HepG2 (cell line): Measurements from ENCODE around the gene TMEM108. TPM values are rescaled to one million over a fixed set of nuclear protein-coding genes. Genes with fewer than 3 reads are reported as not detected.

Experiments
- ATAC-seq: fragments of 200-7000 bp; cut with Tn5 transposase; 3 replicates; pipeline ENCODE4 v1.9.1; 2020; ENCODE audit warnings: mild to moderate bottlenecking, moderate library complexity
- BruUV-seq: library from RNA; stranded (reverse); fragments of 400-500 nt; replicated peaks from 2 replicates; lab custom pipeline; 2021; lab: Mats Ljungman, UMichigan
- CTCF ChIA-PET: fragments of 300-600 bp; formaldehyde crosslinking; extraction: SDS; loops from one replicate; lab custom pipeline; 2021; ENCODE audit warnings: low total read pairs, inconsistent platforms, low intra/inter-chr PET ratio; lab: Yijun Ruan, JAX
- POLR2A ChIA-PET: fragments of 350-600 bp; sonication (Branson Sonifier 250); formaldehyde crosslinking; loops from one replicate; lab custom pipeline; 2020; ENCODE audit warnings: antibody characterized with exemption, inconsistent platforms; lab: Yijun Ruan, JAX
- DNase-seq: peaks from one replicate; pipeline ENCODE4 v3.0.0-alpha.2; 2015; ENCODE audit warnings: low spot score
- FAIRE-seq: peaks from 3 replicates; lab custom pipeline; 2011; peaks lifted over from hg19 to GRCh38; lab: Jason Lieb, UNC
- H2AFZ ChIP-seq: one replicate; pipeline ENCODE4 v1.6.1; 2011; ENCODE audit warnings: low read length, inconsistent platforms
- H3K27ac ChIP-seq: fragments of 300-600 bp; 3 replicates; pipeline ENCODE4 v1.8.0; 2011; ENCODE audit warnings: mixed run types, mild to moderate bottlenecking, mixed read lengths, low read length, inconsistent platforms; ENCODE audit not compliant: insufficient read depth; ENCODE audit errors: extremely low read length
- H3K27me3 ChIP-seq, 2 experiments: fragments of 200-600 bp in 1 of 2; 2 replicates in 1 of 2; 3 replicates in 1 of 2; pipeline versions ENCODE4 v1.6.0 to v1.8.0; 2011; ENCODE audit warnings: low read length in 2 of 2, mild to moderate bottlenecking in 2 of 2, moderate library complexity in 2 of 2, inconsistent platforms in 1 of 2; ENCODE audit not compliant: insufficient read depth in 2 of 2, control insufficient read depth in 1 of 2
- H3K36me3 ChIP-seq, 2 experiments: fragments of 200-600 bp in 1 of 2; replicated peaks in 1 of 2; 2 replicates in 1 of 2; 3 replicates in 1 of 2; pipeline versions ENCODE4 v1.5.1 to v1.8.0; 2011; ENCODE audit warnings: low read length in 2 of 2, inconsistent platforms in 1 of 2; ENCODE audit not compliant: insufficient read depth in 2 of 2, control insufficient read depth in 1 of 2
- H3K4me1 ChIP-seq: 2 replicates; pipeline ENCODE4 v1.5.1; 2012; ENCODE audit warnings: low read length, inconsistent platforms; ENCODE audit not compliant: insufficient read depth
- H3K4me2 ChIP-seq: 2 replicates; pipeline ENCODE4 v1.6.0; 2011; ENCODE audit warnings: low read depth, low read length, inconsistent platforms
- H3K4me3 ChIP-seq, 3 experiments: fragments of 200-600 bp in 1 of 3; sonication (generic), shearing (Covaris generic) in 1 of 3; replicated peaks in 1 of 3; 2 replicates each; pipeline ENCODE4 v1.5.1; 2011 to 2016; ENCODE audit warnings: low read length in 3 of 3, inconsistent platforms in 2 of 3, low read depth in 2 of 3, mild to moderate bottlenecking in 2 of 3, control low read depth in 1 of 3, mixed read lengths in 1 of 3; ENCODE audit not compliant: insufficient read depth in 1 of 3
- H3K79me2 ChIP-seq: one replicate; pipeline ENCODE4 v1.6.1; 2011; ENCODE audit warnings: low read length, inconsistent platforms; ENCODE audit not compliant: insufficient read depth
- H3K9ac ChIP-seq: 2 replicates; pipeline ENCODE4 v1.6.0; 2011; ENCODE audit warnings: mild to moderate bottlenecking, low read depth, low read length, inconsistent platforms; ENCODE audit not compliant: insufficient read depth
- H3K9me3 ChIP-seq: 2 replicates; pipeline ENCODE4 v1.5.1; 2012; ENCODE audit warnings: mild to moderate bottlenecking, low read length
- H4K20me1 ChIP-seq: 2 replicates; pipeline ENCODE4 v1.6.0; 2011; ENCODE audit warnings: inconsistent platforms, mild to moderate bottlenecking, low read length, moderate library complexity; ENCODE audit not compliant: insufficient read depth
- ARNT ChIP-seq: fragments of 450-650 bp; IDR thresholded peaks from 2 replicates; pipeline ENCODE4 v1.6.1; 2017
- ESRRA ChIP-seq: sonication (generic); formaldehyde crosslinking; IDR thresholded peaks from 2 replicates; pipeline ENCODE4 v1.5.1; 2020; ENCODE audit warnings: mild to moderate bottlenecking, low read depth, missing genetic modification reagents
- HMGXB4 ChIP-seq, 2 experiments: sonication (generic) in 1 of 2; formaldehyde crosslinking in 1 of 2; IDR thresholded peaks; 2 replicates each; pipeline versions ENCODE4 v1.4.0 to v1.6.1; 2018 to 2020; ENCODE audit warnings: missing genetic modification reagents in 2 of 2, borderline replicate concordance in 1 of 2, low read depth in 1 of 2, mild to moderate bottlenecking in 1 of 2, missing biosample characterization in 1 of 2
- MAF1 ChIP-seq: sonication (generic); formaldehyde crosslinking; IDR thresholded peaks from 2 replicates; pipeline ENCODE4 v1.5.0; 2020; ENCODE audit warnings: missing genetic modification reagents, borderline replicate concordance
- MEIS2 ChIP-seq: sonication (generic); formaldehyde crosslinking; IDR thresholded peaks from 2 replicates; pipeline ENCODE4 v1.9.0; 2021; ENCODE audit warnings: mild to moderate bottlenecking, missing genetic modification reagents
- RBM22 ChIP-seq: fragments of 200-400 bp; formaldehyde crosslinking; optimal IDR thresholded peaks from 2 replicates; pipeline ENCODE3; 2017; ENCODE audit warnings: mild to moderate bottlenecking, low read length, moderate library complexity
- ZNF781 ChIP-seq: sonication (generic); formaldehyde crosslinking; IDR thresholded peaks from 2 replicates; pipeline ENCODE4 v1.5.1; 2020; ENCODE audit warnings: borderline replicate concordance, mild to moderate bottlenecking, missing genetic modification reagents; ENCODE audit errors: not compliant biosample characterization
- WGBS: methylation state at CpG from one replicate; pipeline ENCODE4 v1.1.6; 2017; ENCODE audit warnings: low lambda C conversion rate; 5-methylcytosine and 5-hydroxymethylcytosine counted together
- in situ Hi-C: cut with HindIII; loops from 2 replicates; pipeline ENCODE4 v1.10.0; 2017; ENCODE audit warnings: low pct_unique_long_range_greater_than_20kb; ENCODE audit not compliant: extremely low pct_ligation_motif_present
- intact Hi-C: fragments of 100-400 bp; cut with micrococcal nuclease; formaldehyde crosslinking; loops from one replicate; pipeline ENCODE4 v1.10.0; 2022; ENCODE audit not compliant: unreplicated experiment
- polyA plus RNA-seq, 8 experiments: library from polyadenylated mRNA; depleted of rRNA in 3 of 8; stranded (reverse) in 7 of 8; unstranded in 1 of 8; fragments of >200 nt; fragmentation: Illumina TruSeq in 4 of 8; extraction: Trizol in 4 of 8; gene quantifications; 2 replicates each; pipeline versions ENCODE4 v1.2.1 to v1.2.3, GENCODE V29; 2011 to 2016; ENCODE audit warnings: low read depth in 4 of 8, missing spikeins in 1 of 8, mixed read lengths in 1 of 8; ENCODE audit not compliant: insufficient read depth in 1 of 8
- total RNA-seq, 5 experiments: library from RNA; depleted of rRNA; stranded (reverse); fragments of >200 nt; fragmentation: Illumina TruSeq; extraction: Trizol; gene quantifications; 2 replicates each; pipeline ENCODE4 v1.2.3, GENCODE V29; 2016; ENCODE audit warnings: low read depth in 1 of 5

Gene TMEM108
- total and polyA plus RNA-seq, 2 of the 13 experiments (the other 11 are each of a cell fraction or from before 2014, with no cell fraction given), result not detected

DNA sequence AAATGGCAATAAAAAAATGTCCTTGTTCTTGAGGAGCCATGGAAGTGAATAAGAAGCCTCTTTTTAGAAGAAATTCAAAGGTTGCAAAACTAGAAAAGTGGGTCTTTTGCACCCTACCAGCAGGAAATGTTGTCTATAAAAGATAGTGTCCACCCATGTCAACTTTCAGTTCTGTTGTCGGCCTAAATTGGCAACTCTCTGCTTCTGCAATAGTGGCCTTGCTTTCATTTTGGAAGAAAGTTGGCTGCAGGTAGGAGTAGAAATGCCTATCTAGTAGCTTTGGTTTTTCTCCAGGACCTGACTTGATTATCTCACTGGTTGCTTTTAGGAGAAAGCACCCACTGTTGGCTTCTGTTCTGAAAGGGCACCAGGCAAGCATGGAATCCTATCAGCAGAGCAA lies 85.4 kb downstream of the TMEM108 start:
- CTCF ChIA-PET, result no interaction called here
- no peak for DNase-seq

GRCh38 chr3:133124511-133124910 lies 86.3 kb downstream of the TMEM108 start:
- intact Hi-C loops, result no loop called here
- 8% methylated on average over 6 of the region's 6 CpGs for WGBS
- no peak overlapping the region for H3K27ac ChIP-seq
- H3K4me1 ChIP-seq, result no peaks in the 10 kb centered on the region
- no TSS peak for BruUV-seq
- no peak overlapping the region for H3K4me2 ChIP-seq
- DNase-seq (no peak), FAIRE-seq (no peak), ATAC-seq (no peak)
- ChIA-PET CTCF (no interaction called here), POLR2A (no interaction called here)
- H3K27me3 ChIP-seq, result 0 out of 5 replicates have a peak, but pooled peaks cover 0 to 17% of the 10 kb centered on the region in 2 experiments
- no peak overlapping the region for H2AFZ ChIP-seq
- in situ Hi-C loops, result no loop called here
- no peak overlapping the region for H3K9ac ChIP-seq
- no peaks in the 10 kb centered on the region for H4K20me1 ChIP-seq
- TF ChIP-seq ESRRA (CRISPR knock-in tag) (no peak), MEIS2 (CRISPR knock-in tag) (no peak), RBM22 (no peak)
- no peaks in the 10 kb centered on the region for H3K79me2 ChIP-seq
- H3K9me3 ChIP-seq, result no peaks in the 10 kb centered on the region
- H3K36me3 ChIP-seq, result no peaks in the 10 kb centered on the region
- H3K4me3 ChIP-seq, result no peak overlapping the region

More for the DNA sequence above, 85.4 kb downstream of the TMEM108 start:
- in situ Hi-C loops (no loop called here), intact Hi-C loops (no loop called here)
- no TSS peak for BruUV-seq
- TF ChIP-seq HMGXB4 (CRISPR knock-in tag; IDR thresholded peaks at IDR 0.05; ENCODE audit: borderline replicate concordance in 1 of 2, low read depth in 1 of 2) (no peak), ZNF781 (CRISPR knock-in tag) (no peak), MAF1 (CRISPR knock-in tag) (no peak), ARNT (no peak)
- Histone ChIP-seq H3K27me3 (0 out of 5 replicates have a peak, but pooled peaks cover 0 to 15% of the 10 kb centered on the region in 2 experiments), H2AFZ (no peak overlapping the region), H3K79me2 (no peaks in the 10 kb centered on the region), H3K27ac (no peak overlapping the region), H3K4me2 (no peak overlapping the region), H3K4me3 (no peak overlapping the region), H3K9ac (no peak overlapping the region), H3K4me1 (no peaks in the 10 kb centered on the region), H4K20me1 (no peaks in the 10 kb centered on the region), H3K36me3 (no peaks in the 10 kb centered on the region), H3K9me3 (no peaks in the 10 kb centered on the region)
- 0% methylated on average over 1 of the region's 1 CpG for WGBS
- ATAC-seq (no peak), FAIRE-seq (no peak)
- POLR2A ChIA-PET, result no interaction called here
